ENCODE results near the gene ATP8B4. TPM values are rescaled to one million over a fixed set of nuclear protein-coding genes. Genes with fewer than 3 reads are reported as not detected.
A peak's percentile ranks its signal among the peaks of the same experiment; 100 is the strongest.

ATP8B4 gene
- total and polyA plus RNA-seq, 2 donors (not counting 1 experiment from before 2014, with no cell fraction given): 3.5 to 19.5 TPM

DNA sequence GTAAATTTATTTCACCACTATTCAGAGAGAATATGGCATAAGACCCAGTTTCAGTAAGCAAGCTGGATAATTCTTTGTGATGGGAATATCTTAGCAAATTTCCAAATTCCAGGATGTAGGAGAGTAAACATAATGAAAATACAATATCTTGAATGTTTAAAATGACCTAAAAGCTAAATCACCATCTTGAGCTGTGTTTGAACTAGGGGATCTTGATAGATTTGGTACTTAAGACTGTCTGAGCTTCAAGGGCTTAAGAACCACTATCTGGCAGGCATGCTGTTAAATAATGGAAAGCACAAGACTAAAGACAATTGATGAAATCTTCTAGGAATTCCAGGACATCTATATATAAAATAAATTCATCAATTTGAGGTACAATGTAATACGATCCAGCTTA lies 217.7 kb downstream of the ATP8B4 start:
- Histone ChIP-seq H3K9me3 (ENCODE audit: control insufficient read depth, insufficient read depth, low read depth, low read length) (no peaks in the 10 kb centered on the region), H3K4me2 (ENCODE audit: extremely low read depth, insufficient read depth, low read length) (no peak overlapping the region), H2AFZ (ENCODE audit: low read length) (no peak overlapping the region), H3K4me1 (ENCODE audit: control insufficient read depth, extremely low read depth, insufficient read depth, low read length) (peaks cover 19% of the 10 kb centered on the region), H3K4me3 (replicated peaks in 1 of 4; ENCODE audit: control extremely low read depth in 1 of 4, insufficient read depth in 1 of 4, low read depth in 3 of 4, low read length in 4 of 4) (no peak overlapping the region), H3K79me2 (ENCODE audit: control insufficient read depth, insufficient read depth, low read length) (no peaks in the 10 kb centered on the region), H3K27me3 (ENCODE audit: control insufficient read depth, insufficient read depth, low read length) (no peaks in the 10 kb centered on the region), H3K36me3 (ENCODE audit: control insufficient read depth, insufficient read depth, low read length) (no peaks in the 10 kb centered on the region), H3K9ac (ENCODE audit: insufficient read depth, low read length) (no peak overlapping the region), H3K27ac (ENCODE audit: insufficient read depth, low read length) (no peak overlapping the region), H4K20me1 (ENCODE audit: control insufficient read depth, extremely low read depth, insufficient read depth, low read length) (no peaks in the 10 kb centered on the region)
- TF ChIP-seq EZH2 (IDR thresholded peaks at IDR 0.05; ENCODE audit: low read length, missing control alignments): no peak
- TF ChIP-seq, protein P1, sequence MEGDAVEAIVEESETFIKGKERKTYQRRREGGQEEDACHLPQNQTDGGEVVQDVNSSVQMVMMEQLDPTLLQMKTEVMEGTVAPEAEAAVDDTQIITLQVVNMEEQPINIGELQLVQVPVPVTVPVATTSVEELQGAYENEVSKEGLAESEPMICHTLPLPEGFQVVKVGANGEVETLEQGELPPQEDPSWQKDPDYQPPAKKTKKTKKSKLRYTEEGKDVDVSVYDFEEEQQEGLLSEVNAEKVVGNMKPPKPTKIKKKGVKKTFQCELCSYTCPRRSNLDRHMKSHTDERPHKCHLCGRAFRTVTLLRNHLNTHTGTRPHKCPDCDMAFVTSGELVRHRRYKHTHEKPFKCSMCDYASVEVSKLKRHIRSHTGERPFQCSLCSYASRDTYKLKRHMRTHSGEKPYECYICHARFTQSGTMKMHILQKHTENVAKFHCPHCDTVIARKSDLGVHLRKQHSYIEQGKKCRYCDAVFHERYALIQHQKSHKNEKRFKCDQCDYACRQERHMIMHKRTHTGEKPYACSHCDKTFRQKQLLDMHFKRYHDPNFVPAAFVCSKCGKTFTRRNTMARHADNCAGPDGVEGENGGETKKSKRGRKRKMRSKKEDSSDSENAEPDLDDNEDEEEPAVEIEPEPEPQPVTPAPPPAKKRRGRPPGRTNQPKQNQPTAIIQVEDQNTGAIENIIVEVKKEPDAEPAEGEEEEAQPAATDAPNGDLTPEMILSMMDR (conservative IDR thresholded peaks at IDR 0.05 in 1 of 2, IDR thresholded peaks at IDR 0.05 in 1 of 2; ENCODE audit: low read depth in 1 of 2, low read length in 2 of 2): no peak
- DNase-seq (ENCODE audit: low read depth in 2 of 2): no peak

DNA sequence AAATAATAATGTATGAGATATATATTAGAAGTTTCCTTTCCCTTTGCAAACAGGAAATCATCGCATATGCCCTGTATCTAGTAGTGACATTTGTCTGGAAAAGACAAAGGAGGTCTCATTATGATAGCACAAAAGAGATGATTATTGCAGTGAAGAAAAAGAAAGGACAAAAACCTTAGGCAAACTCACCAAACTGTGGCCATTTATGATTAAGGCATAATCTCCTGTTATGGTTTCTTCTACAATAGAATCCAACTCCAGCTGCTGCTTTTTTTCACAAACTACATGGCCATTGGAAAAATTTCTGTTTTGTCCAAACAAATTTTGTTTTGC lies 218.2 kb downstream of the ATP8B4 start:
- TF ChIP-seq, protein P1 (conservative IDR thresholded peaks at IDR 0.05 in 1 of 2, IDR thresholded peaks at IDR 0.05 in 1 of 2; ENCODE audit: low read depth in 1 of 2, low read length in 2 of 2): no peak
- no peak for TF ChIP-seq EZH2 (IDR thresholded peaks at IDR 0.05; ENCODE audit: low read length, missing control alignments)
- H3K36me3 ChIP-seq (ENCODE audit: control insufficient read depth, insufficient read depth, low read length): no peaks in the 10 kb centered on the region
- H3K79me2 ChIP-seq (ENCODE audit: control insufficient read depth, insufficient read depth, low read length): no peaks in the 10 kb centered on the region
- no peak overlapping the region for H3K4me2 ChIP-seq (ENCODE audit: extremely low read depth, insufficient read depth, low read length)
- H4K20me1 ChIP-seq (ENCODE audit: control insufficient read depth, extremely low read depth, insufficient read depth, low read length): no peaks in the 10 kb centered on the region
- DNase-seq (ENCODE audit: low read depth in 2 of 2): no peak
- peaks cover 19% of the 10 kb centered on the region for H3K4me1 ChIP-seq (ENCODE audit: control insufficient read depth, extremely low read depth, insufficient read depth, low read length)
- no peak overlapping the region for H3K27ac ChIP-seq (ENCODE audit: insufficient read depth, low read length)
- H3K27me3 ChIP-seq (ENCODE audit: control insufficient read depth, insufficient read depth, low read length): no peaks in the 10 kb centered on the region
- H3K4me3 ChIP-seq (replicated peaks in 1 of 4; ENCODE audit: control extremely low read depth in 1 of 4, insufficient read depth in 1 of 4, low read depth in 3 of 4, low read length in 4 of 4): no peak overlapping the region
- H3K9ac ChIP-seq (ENCODE audit: insufficient read depth, low read length): no peak overlapping the region
- H2AFZ ChIP-seq (ENCODE audit: low read length): no peak overlapping the region
- no peaks in the 10 kb centered on the region for H3K9me3 ChIP-seq (ENCODE audit: control insufficient read depth, insufficient read depth, low read depth, low read length)

DNA sequence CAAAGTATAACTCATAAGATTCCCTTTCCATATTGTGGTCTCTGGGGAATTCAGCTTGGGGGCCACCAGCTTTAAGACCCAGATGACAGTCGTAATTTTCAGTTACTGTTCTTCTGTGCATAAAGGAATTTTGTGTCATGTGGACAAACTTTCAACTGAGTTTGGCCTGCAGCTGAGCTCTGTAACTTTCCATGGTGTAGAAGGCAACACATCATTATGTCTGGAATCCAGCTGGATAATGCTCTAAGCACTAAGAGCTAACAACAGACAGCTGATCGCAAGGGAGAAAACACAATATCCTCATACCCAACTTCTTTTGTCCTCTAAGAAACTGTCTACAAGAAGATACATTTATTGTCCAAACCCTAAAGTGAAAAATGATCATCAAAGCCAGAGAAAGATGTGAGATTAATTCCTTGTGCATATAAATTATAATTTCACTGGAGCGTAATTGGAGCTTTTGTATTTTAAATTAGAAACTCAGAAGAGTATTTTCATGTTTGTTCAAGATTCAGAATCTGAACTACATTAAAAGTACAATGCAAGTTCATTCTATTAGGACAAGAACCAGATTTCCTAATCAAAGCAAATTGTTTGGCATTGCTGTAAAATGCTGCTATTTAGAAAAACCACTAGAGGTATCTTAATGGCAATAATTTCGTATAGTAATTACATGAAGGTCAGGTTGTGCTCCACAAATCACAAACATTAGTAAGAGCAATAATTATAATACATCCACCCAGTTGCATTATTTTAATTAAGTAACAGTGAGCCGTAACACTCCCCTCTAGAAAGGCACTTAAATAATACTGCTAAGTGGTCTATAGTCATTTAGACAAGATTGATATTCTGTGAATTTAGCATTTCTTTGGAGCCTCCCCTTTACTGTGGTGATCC lies 218.8 kb downstream of the ATP8B4 start:
- no peak overlapping the region for H3K27ac ChIP-seq (ENCODE audit: insufficient read depth, low read length)

More for the DNA sequence above, 218.8 kb downstream of the ATP8B4 start:
- H2AFZ ChIP-seq (ENCODE audit: low read length): no peak overlapping the region
- peaks cover 19% of the 10 kb centered on the region for H3K4me1 ChIP-seq (ENCODE audit: control insufficient read depth, extremely low read depth, insufficient read depth, low read length)
- H3K4me2 ChIP-seq (ENCODE audit: extremely low read depth, insufficient read depth, low read length): no peak overlapping the region
- DNase-seq (ENCODE audit: low read depth in 2 of 2): peak; percentile 20 to 64
- no peak overlapping the region for H3K9ac ChIP-seq (ENCODE audit: insufficient read depth, low read length)
- no peaks in the 10 kb centered on the region for H3K36me3 ChIP-seq (ENCODE audit: control insufficient read depth, insufficient read depth, low read length)
- H3K4me3 ChIP-seq (replicated peaks in 1 of 4; ENCODE audit: control extremely low read depth in 1 of 4, insufficient read depth in 1 of 4, low read depth in 3 of 4, low read length in 4 of 4): no peak overlapping the region
- TF ChIP-seq, protein P1 (conservative IDR thresholded peaks at IDR 0.05 in 1 of 2, IDR thresholded peaks at IDR 0.05 in 1 of 2; ENCODE audit: low read depth in 1 of 2, low read length in 2 of 2): no peak
- TF ChIP-seq EZH2 (IDR thresholded peaks at IDR 0.05; ENCODE audit: low read length, missing control alignments): no peak
- no peaks in the 10 kb centered on the region for H3K9me3 ChIP-seq (ENCODE audit: control insufficient read depth, insufficient read depth, low read depth, low read length)
- H3K79me2 ChIP-seq (ENCODE audit: control insufficient read depth, insufficient read depth, low read length): no peaks in the 10 kb centered on the region
- no peaks in the 10 kb centered on the region for H3K27me3 ChIP-seq (ENCODE audit: control insufficient read depth, insufficient read depth, low read length)
- no peaks in the 10 kb centered on the region for H4K20me1 ChIP-seq (ENCODE audit: control insufficient read depth, extremely low read depth, insufficient read depth, low read length)
